OCI-LY3 (cell line): ENCODE results near the gene MYLK.

ENCODE experiments used
- H2AFZ ChIP-seq: fragments of 200-600, 300-600 bp; shearing (Covaris generic); 2 replicates; pipeline ENCODE4 v1.6.0; 2014; ENCODE audit warnings: antibody characterized with exemption, low read depth, low read length
- H3K27ac ChIP-seq: fragments of 200-600, 300-600 bp; sonication (generic); 2 replicates; pipeline ENCODE4 v1.5.1; 2014; ENCODE audit warnings: mild to moderate bottlenecking, low read length, moderate library complexity, mixed read lengths
- H3K27me3 ChIP-seq: fragments of 200-600, 300-600 bp; sonication (generic); 2 replicates; pipeline ENCODE4 v1.6.1; 2014; ENCODE audit warnings: low read depth, low read length, mixed read lengths
- H3K36me3 ChIP-seq: fragments of 200-600, 300-600 bp; sonication (generic); replicated peaks from 2 replicates; pipeline ENCODE3; 2014; ENCODE audit warnings: low read depth, low read length, mixed read lengths
- H3K4me1 ChIP-seq: fragments of 300-600, 200-600 bp; sonication (generic); 2 replicates; pipeline ENCODE4 v1.6.1; 2014; ENCODE audit warnings: low read length, mixed read lengths
- H3K4me2 ChIP-seq: fragments of 200-600, 300-600 bp; sonication (generic); 2 replicates; pipeline ENCODE4 v1.6.1; 2014; ENCODE audit warnings: low read length, mixed read lengths
- H3K4me3 ChIP-seq: fragments of 300-600, 200-600 bp; sonication (generic); 2 replicates; pipeline ENCODE4 v1.5.1; 2014; ENCODE audit warnings: antibody characterized with exemption, mild to moderate bottlenecking, low read length, moderate library complexity
- H3K79me2 ChIP-seq: fragments of 300-600, 200-600 bp; shearing (Covaris generic); 2 replicates; pipeline ENCODE4 v1.6.1; 2014; ENCODE audit warnings: mild to moderate bottlenecking, low read length, mixed read lengths
- H3K9ac ChIP-seq: fragments of 300-600, 200-600 bp; shearing (Covaris generic); 2 replicates; pipeline ENCODE4 v1.6.0; 2014; ENCODE audit warnings: mild to moderate bottlenecking, low read length, moderate library complexity
- H3K9me3 ChIP-seq: fragments of 200-600, 300-600 bp; shearing (Covaris generic); 2 replicates; pipeline ENCODE4 v1.6.1; 2014; ENCODE audit warnings: low read length, mixed read lengths; ENCODE audit not compliant: insufficient read depth
- H4K20me1 ChIP-seq: fragments of 200-600, 300-600 bp; sonication (generic); 2 replicates; pipeline ENCODE4 v1.6.1; 2016; ENCODE audit warnings: low read length, mixed read lengths; ENCODE audit not compliant: insufficient read depth
- EZH2phosphoT487 ChIP-seq: fragments of 200-600 bp; shearing (Covaris generic); IDR thresholded peaks from 2 replicates; pipeline ENCODE4 v1.6.1; 2018; ENCODE audit warnings: antibody characterized with exemption, mixed run types, low read depth
- TF ChIP-seq, protein P1 (sequence below): fragments of 200-600, 300-600 bp; sonication (generic); IDR thresholded peaks from 2 replicates; pipeline ENCODE4 v1.5.1; 2014; ENCODE audit warnings: antibody characterized with exemption, low read length, low read depth

MYLK gene

GRCh38 chr3:123641505-123641904 lies 242.6 kb downstream of the MYLK start:
- H3K4me3 ChIP-seq: no peak overlapping the region
- H3K9ac ChIP-seq: no peak overlapping the region
- H3K36me3 ChIP-seq: no peaks in the 10 kb centered on the region
- H3K4me1 ChIP-seq: no peaks in the 10 kb centered on the region
- no peaks in the 10 kb centered on the region for H3K79me2 ChIP-seq
- H2AFZ ChIP-seq: no peak overlapping the region
- H3K4me2 ChIP-seq: no peak overlapping the region
- H3K27me3 ChIP-seq: peaks cover 9% of the 10 kb centered on the region; the same call in 1 of the 2 replicates
- no peaks in the 10 kb centered on the region for H4K20me1 ChIP-seq
- no peak overlapping the region for H3K27ac ChIP-seq
- H3K9me3 ChIP-seq: no peaks in the 10 kb centered on the region
- no peak for TF ChIP-seq EZH2phosphoT487
- TF ChIP-seq, protein P1, sequence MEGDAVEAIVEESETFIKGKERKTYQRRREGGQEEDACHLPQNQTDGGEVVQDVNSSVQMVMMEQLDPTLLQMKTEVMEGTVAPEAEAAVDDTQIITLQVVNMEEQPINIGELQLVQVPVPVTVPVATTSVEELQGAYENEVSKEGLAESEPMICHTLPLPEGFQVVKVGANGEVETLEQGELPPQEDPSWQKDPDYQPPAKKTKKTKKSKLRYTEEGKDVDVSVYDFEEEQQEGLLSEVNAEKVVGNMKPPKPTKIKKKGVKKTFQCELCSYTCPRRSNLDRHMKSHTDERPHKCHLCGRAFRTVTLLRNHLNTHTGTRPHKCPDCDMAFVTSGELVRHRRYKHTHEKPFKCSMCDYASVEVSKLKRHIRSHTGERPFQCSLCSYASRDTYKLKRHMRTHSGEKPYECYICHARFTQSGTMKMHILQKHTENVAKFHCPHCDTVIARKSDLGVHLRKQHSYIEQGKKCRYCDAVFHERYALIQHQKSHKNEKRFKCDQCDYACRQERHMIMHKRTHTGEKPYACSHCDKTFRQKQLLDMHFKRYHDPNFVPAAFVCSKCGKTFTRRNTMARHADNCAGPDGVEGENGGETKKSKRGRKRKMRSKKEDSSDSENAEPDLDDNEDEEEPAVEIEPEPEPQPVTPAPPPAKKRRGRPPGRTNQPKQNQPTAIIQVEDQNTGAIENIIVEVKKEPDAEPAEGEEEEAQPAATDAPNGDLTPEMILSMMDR: no peak

DNA sequence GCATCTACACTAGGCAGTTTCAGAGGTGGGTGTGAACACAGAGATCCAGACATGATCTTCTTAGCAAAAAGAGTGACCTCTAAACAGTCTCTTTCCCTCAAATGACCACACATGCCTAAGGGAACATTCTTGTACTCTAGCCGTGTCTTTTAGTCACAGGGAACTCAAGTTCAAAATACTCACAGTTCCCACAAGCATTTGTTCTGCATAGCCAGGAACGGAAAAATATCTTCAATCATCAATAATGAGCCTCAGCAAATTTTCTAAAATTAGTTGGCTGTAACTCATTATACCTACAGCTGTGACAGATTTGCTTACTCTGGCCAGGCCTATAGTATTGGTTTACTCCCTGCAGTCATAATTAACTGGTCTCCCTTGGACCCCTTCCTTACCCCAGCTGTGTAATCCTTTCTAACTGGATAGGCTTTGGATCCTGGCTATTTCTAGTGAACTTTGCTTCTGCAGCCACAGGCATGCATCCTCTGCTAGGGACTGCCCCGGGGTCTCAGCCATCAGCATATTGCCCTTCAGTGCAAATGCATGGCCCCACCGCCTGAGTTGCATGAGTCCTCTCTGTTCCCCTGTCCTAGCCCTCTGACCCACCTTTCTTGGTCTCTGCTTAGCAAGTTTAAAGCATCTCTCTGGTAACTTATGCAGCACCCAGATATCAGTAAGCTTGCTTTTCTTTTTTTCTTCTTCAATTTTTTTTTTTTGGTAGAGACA lies 243.2 kb downstream of the MYLK start:
- TF ChIP-seq, protein P1: no peak
- no peak for TF ChIP-seq EZH2phosphoT487
- Histone ChIP-seq H3K9ac (no peak overlapping the region), H4K20me1 (no peaks in the 10 kb centered on the region), H3K36me3 (no peaks in the 10 kb centered on the region), H3K9me3 (no peaks in the 10 kb centered on the region), H3K79me2 (no peaks in the 10 kb centered on the region), H3K27me3 (peaks cover 9% of the 10 kb centered on the region; the same call in 1 of the 2 replicates), H3K4me3 (no peak overlapping the region), H2AFZ (no peak overlapping the region), H3K27ac (no peak overlapping the region), H3K4me1 (no peaks in the 10 kb centered on the region), H3K4me2 (no peak overlapping the region)

GRCh38 chr3:123640311-123640710 lies 243.8 kb downstream of the MYLK start:
- H3K36me3 ChIP-seq: no peaks in the 10 kb centered on the region
- no peak overlapping the region for H2AFZ ChIP-seq
- TF ChIP-seq, protein P1: no peak
- no peak for TF ChIP-seq EZH2phosphoT487
- no peaks in the 10 kb centered on the region for H3K4me1 ChIP-seq
- H3K27me3 ChIP-seq: peaks cover 9% of the 10 kb centered on the region; the same call in 1 of the 2 replicates
- no peaks in the 10 kb centered on the region for H3K9me3 ChIP-seq
- H3K9ac ChIP-seq: no peak overlapping the region
- no peaks in the 10 kb centered on the region for H3K79me2 ChIP-seq
- no peak overlapping the region for H3K4me2 ChIP-seq
- H3K4me3 ChIP-seq: no peak overlapping the region
- H4K20me1 ChIP-seq: no peaks in the 10 kb centered on the region
- H3K27ac ChIP-seq: no peak overlapping the region

DNA sequence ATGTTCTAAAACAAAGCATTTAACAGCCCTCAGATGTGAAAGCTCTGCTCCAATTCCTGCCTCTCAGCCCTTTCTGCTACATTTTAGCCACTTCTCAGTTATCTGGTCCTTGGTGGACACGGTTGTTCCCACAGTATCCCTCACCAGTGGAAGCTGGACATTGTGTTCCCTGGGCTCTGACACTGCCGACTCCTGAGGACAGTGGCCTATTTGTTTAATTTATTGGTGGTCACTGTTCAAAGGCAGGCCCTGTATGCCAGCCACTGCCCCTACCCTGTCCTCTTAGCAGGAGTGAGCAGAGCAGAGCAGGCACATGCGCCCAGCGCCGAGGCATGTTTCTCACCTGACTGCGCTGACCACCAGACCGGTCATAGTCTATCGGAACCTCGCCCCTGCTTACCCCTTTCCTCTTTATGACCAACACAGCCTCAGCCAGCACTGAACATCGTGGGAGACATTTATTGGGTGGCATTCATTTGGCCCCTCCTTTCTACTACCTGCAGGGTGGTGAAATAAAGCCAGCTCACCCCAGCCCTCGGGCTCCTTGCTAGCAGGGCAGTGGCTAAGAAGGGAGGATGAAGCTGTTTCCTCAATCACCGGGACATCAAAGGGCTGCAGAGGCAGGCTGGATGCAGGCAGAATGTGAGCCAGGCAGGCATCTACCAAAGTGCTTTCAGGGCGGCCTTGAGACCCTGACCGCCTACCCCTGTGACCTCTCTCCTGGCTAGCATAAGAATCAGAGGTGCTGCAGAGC lies 245.0 kb downstream of the MYLK start:
- H3K36me3 ChIP-seq: no peaks in the 10 kb centered on the region
- H3K9me3 ChIP-seq: no peaks in the 10 kb centered on the region
- no peak overlapping the region for H3K4me2 ChIP-seq
- H3K27ac ChIP-seq: no peak overlapping the region
- no peak overlapping the region for H2AFZ ChIP-seq
- H3K27me3 ChIP-seq: peaks cover 2% of the 10 kb centered on the region; the same call in 1 of the 2 replicates
- TF ChIP-seq EZH2phosphoT487: no peak
- TF ChIP-seq, protein P1: no peak
- no peaks in the 10 kb centered on the region for H3K79me2 ChIP-seq
- H4K20me1 ChIP-seq: no peaks in the 10 kb centered on the region
- H3K4me3 ChIP-seq: no peak overlapping the region
- H3K9ac ChIP-seq: no peak overlapping the region
- no peaks in the 10 kb centered on the region for H3K4me1 ChIP-seq
